Fibroblast of lung (primary cell): ENCODE results near the gene NPIPA3. TPM values are rescaled to one million over a fixed set of nuclear protein-coding genes. Genes with fewer than 3 reads are reported as not detected.
"Not testable (repeated sequence)": the region's sequence is repeated elsewhere in the genome, so short reads cannot be mapped to it uniquely, and the experiment has no call there.

Experiments
- DNase-seq, 2 donors: peaks; one replicate each; pipeline versions ENCODE4 v3.0.0 to v3.0.0-alpha.2; 2010; ENCODE audit warnings: low read depth in 2 of 2
- H2AFZ ChIP-seq: 2 replicates; pipeline ENCODE4 v1.5.1; 2012; ENCODE audit warnings: low read length, control low read depth, inconsistent platforms
- H3K27ac ChIP-seq: 2 replicates; pipeline ENCODE4 v1.5.1; 2011; ENCODE audit warnings: low read length, control low read depth; ENCODE audit not compliant: insufficient read depth
- H3K27me3 ChIP-seq: 2 replicates; pipeline ENCODE4 v1.5.1; 2011; ENCODE audit warnings: mild to moderate bottlenecking, low read length; ENCODE audit not compliant: control insufficient read depth, insufficient read depth
- H3K36me3 ChIP-seq: 2 replicates; pipeline ENCODE4 v1.5.1; 2011; ENCODE audit warnings: low read length; ENCODE audit not compliant: control insufficient read depth, insufficient read depth
- H3K4me1 ChIP-seq: 2 replicates; pipeline ENCODE4 v1.5.1; 2011; ENCODE audit warnings: low read length; ENCODE audit not compliant: control insufficient read depth, insufficient read depth; ENCODE audit errors: extremely low read depth
- H3K4me2 ChIP-seq: 2 replicates; pipeline ENCODE4 v1.5.1; 2011; ENCODE audit warnings: low read length, control low read depth; ENCODE audit not compliant: insufficient read depth; ENCODE audit errors: extremely low read depth
- H3K4me3 ChIP-seq, 4 experiments: fragments of 200-600 bp in 1 of 4; sonication (generic) in 1 of 4; replicated peaks in 1 of 4; 2 replicates each; pipeline ENCODE4 v1.5.1; 2011 to 2016; ENCODE audit warnings: low read length in 4 of 4, low read depth in 3 of 4, mild to moderate bottlenecking in 3 of 4, control low read depth in 2 of 4, inconsistent platforms in 1 of 4, mixed read lengths in 1 of 4; ENCODE audit not compliant: insufficient read depth in 1 of 4; ENCODE audit errors: control extremely low read depth in 1 of 4
- H3K79me2 ChIP-seq: 2 replicates; pipeline ENCODE4 v1.5.1; 2012; ENCODE audit warnings: mild to moderate bottlenecking, low read length, inconsistent platforms; ENCODE audit not compliant: control insufficient read depth, insufficient read depth
- H3K9ac ChIP-seq: 2 replicates; pipeline ENCODE4 v1.5.1; 2011; ENCODE audit warnings: mild to moderate bottlenecking, low read length, control low read depth; ENCODE audit not compliant: insufficient read depth
- H3K9me3 ChIP-seq: 2 replicates; pipeline ENCODE4 v1.5.1; 2012; ENCODE audit warnings: low read depth, low read length; ENCODE audit not compliant: control insufficient read depth, insufficient read depth
- H4K20me1 ChIP-seq: 2 replicates; pipeline ENCODE4 v1.5.1; 2011; ENCODE audit warnings: low read length; ENCODE audit not compliant: control insufficient read depth, insufficient read depth; ENCODE audit errors: extremely low read depth
- EZH2 ChIP-seq: IDR thresholded peaks from 2 replicates; pipeline ENCODE4 v1.5.1; 2012; ENCODE audit warnings: low read length, control low read depth, mild to moderate bottlenecking; ENCODE audit errors: missing control alignments
- polyA minus RNA-seq: library from RNA; depleted of rRNA, polyadenylated mRNA; stranded (reverse); fragments of >200 nt; gene quantifications from 2 replicates; pipeline ENCODE4 v1.2.3, GENCODE V29; 2011; ENCODE audit warnings: low replicate concordance
- polyA plus RNA-seq, 2 donors: library from polyadenylated mRNA; depleted of rRNA in 1 of 2; stranded (reverse) in 1 of 2; unstranded in 1 of 2; fragments of >200 nt; gene quantifications; 2 replicates each; pipeline ENCODE4 v1.2.1, GENCODE V29; 2011 to 2012; ENCODE audit warnings: missing spikeins in 1 of 2
- total RNA-seq: library from RNA; depleted of rRNA; stranded (reverse); fragments of >200 nt; gene quantifications from 2 replicates; pipeline ENCODE4 v1.2.1, GENCODE V29; 2014
- TF ChIP-seq, protein P1 (sequence below), 2 donors: IDR thresholded peaks in 1 of 2; conservative IDR thresholded peaks in 1 of 2; 1 replicate in 1 of 2; 2 replicates in 1 of 2; pipeline ENCODE4 v1.5.1; 2011 to 2012; ENCODE audit warnings: low read length in 2 of 2, control low read depth in 1 of 2, inconsistent platforms in 1 of 2, low read depth in 1 of 2, mild to moderate bottlenecking in 1 of 2

Gene NPIPA3
- 0.77 and 4.6 TPM in 2 replicates for total RNA-seq
- polyA plus RNA-seq: 0.52 and 1.3 TPM in 2 replicates
- 1.0 and 2.9 TPM in 2 replicates for polyA plus RNA-seq (2012)
- 0.41 TPM in 1 of 2 replicates, not detected in the other for polyA minus RNA-seq

- H3K4me3 ChIP-seq, H3K36me3 ChIP-seq, H3K9me3 ChIP-seq, H3K27me3 ChIP-seq, H3K9ac ChIP-seq, H3K27ac ChIP-seq, H3K4me2 ChIP-seq, H4K20me1 ChIP-seq, H3K4me1 ChIP-seq, H2AFZ ChIP-seq, DNase-seq, H3K79me2 ChIP-seq: not testable (repeated sequence)
Observed at GRCh38 chr16:14703156-14704011, at the start of gene NPIPA3. Gene NPIPA3, plus strand, starts transcription at chr16:14703411. Its CDS starts 5,533 bp downstream, at chr16:14708944.

- no peaks in the 10 kb centered on the region for H3K79me2 ChIP-seq
- H3K4me3 ChIP-seq: no peak overlapping the region
- H3K36me3 ChIP-seq: peaks cover 12% of the 10 kb centered on the region
- H4K20me1 ChIP-seq: no peaks in the 10 kb centered on the region
- no peak overlapping the region for H3K4me2 ChIP-seq
- no peaks in the 10 kb centered on the region for H3K27me3 ChIP-seq
- no peak overlapping the region for H2AFZ ChIP-seq
- H3K27ac ChIP-seq: no peak overlapping the region
- TF ChIP-seq, protein P1, sequence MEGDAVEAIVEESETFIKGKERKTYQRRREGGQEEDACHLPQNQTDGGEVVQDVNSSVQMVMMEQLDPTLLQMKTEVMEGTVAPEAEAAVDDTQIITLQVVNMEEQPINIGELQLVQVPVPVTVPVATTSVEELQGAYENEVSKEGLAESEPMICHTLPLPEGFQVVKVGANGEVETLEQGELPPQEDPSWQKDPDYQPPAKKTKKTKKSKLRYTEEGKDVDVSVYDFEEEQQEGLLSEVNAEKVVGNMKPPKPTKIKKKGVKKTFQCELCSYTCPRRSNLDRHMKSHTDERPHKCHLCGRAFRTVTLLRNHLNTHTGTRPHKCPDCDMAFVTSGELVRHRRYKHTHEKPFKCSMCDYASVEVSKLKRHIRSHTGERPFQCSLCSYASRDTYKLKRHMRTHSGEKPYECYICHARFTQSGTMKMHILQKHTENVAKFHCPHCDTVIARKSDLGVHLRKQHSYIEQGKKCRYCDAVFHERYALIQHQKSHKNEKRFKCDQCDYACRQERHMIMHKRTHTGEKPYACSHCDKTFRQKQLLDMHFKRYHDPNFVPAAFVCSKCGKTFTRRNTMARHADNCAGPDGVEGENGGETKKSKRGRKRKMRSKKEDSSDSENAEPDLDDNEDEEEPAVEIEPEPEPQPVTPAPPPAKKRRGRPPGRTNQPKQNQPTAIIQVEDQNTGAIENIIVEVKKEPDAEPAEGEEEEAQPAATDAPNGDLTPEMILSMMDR (conservative IDR thresholded peaks at IDR 0.05 in 1 of 2, IDR thresholded peaks at IDR 0.05 in 1 of 2; ENCODE audit: low read depth in 1 of 2, low read length in 2 of 2): no peak
- TF ChIP-seq EZH2: no peak
- no peak overlapping the region for H3K9ac ChIP-seq
- no peaks in the 10 kb centered on the region for H3K4me1 ChIP-seq
- no peak for DNase-seq
- no peaks in the 10 kb centered on the region for H3K9me3 ChIP-seq
Observed at GRCh38 chr16:14658063-14658462, 45.1 kb upstream of the NPIPA3 start.

DNA sequence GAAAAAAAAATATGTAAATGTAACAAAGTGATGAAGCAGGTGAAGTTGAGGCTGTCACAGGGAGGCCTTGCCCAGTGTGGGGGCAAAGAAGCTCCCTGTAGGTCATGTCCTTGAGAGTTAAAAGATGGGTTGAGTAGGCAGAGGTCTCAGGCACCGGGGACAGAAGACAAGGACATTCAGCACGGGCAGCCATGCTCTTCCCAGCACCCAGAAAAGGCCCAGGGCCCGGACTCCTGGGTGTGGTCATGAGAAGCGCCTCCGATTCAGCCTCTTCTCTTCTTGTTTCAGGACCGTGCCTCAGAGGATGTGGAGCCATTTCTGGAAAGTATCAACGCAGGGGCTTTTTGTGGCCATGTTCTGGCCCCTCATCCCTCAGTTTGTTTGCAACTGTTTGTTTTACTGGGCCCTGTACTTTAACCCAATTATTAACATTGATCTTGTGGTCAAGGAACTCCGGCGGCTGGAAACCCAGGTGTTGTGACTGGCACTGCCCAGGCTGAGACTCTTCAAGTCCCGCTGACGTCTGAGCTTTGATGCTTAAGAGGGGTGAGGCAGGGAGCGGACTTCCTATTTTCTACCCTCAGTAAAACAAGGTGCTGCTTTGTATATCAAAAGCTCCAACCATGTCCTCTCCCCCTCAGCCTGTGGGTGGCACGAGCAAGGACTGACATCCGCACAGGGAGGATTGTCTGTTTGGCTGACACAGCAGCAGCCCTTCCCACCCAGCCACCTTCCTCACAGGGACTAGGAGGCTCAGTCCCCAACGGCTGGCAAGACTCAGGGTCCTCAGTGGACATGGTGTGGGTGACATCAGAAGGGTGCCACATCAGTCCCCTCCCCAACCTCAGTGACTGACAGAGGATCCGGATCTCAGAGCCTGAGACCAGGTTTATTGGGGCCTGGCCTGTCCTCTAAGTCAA lies 35.6 kb upstream of the NPIPA3 start:
- H4K20me1 ChIP-seq: no peaks in the 10 kb centered on the region
- H3K4me2 ChIP-seq: no peak overlapping the region
- H3K27ac ChIP-seq: no peak overlapping the region
- TF ChIP-seq EZH2: no peak
- TF ChIP-seq, protein P1 (conservative IDR thresholded peaks at IDR 0.05 in 1 of 2, IDR thresholded peaks at IDR 0.05 in 1 of 2; ENCODE audit: low read depth in 1 of 2, low read length in 2 of 2): no peak
- no peaks in the 10 kb centered on the region for H3K9me3 ChIP-seq
- H3K36me3 ChIP-seq: peaks cover 6% of the 10 kb centered on the region
- H3K4me3 ChIP-seq: no peak overlapping the region
- no peaks in the 10 kb centered on the region for H3K27me3 ChIP-seq
- no peak overlapping the region for H3K9ac ChIP-seq
- DNase-seq: no peak
- no peaks in the 10 kb centered on the region for H3K4me1 ChIP-seq
- no peak overlapping the region for H2AFZ ChIP-seq
- no peaks in the 10 kb centered on the region for H3K79me2 ChIP-seq
